Esophagus squamous epithelium (tissue), 4 donors: ENCODE data around the gene FGF8.

Source experiments
- CTCF ChIP-seq, 6 experiments: fragments of 450-650 bp in 4 of 6; fragments of 200-600 bp in 2 of 6; sonication (generic) in 2 of 6; IDR thresholded peaks; one replicate each; pipeline ENCODE4 v1.5.1; 2016 to 2019; ENCODE audit warnings: antibody characterized with exemption in 6 of 6, mild to moderate bottlenecking in 4 of 6, moderate library complexity in 4 of 6
- POLR2A ChIP-seq, 4 donors: fragments of 450-650 bp; IDR thresholded peaks; one replicate each; pipeline ENCODE4 v1.6.1; 2017; ENCODE audit warnings: antibody characterized with exemption in 4 of 4, mild to moderate bottlenecking in 4 of 4, moderate library complexity in 3 of 4

- TF ChIP-seq CTCF (IDR thresholded peaks at IDR 0.05) (no peak), POLR2A (IDR thresholded peaks at IDR 0.05) (no peak)
Measured at GRCh38 chr10:101775273-101776160, at the start of gene FGF8.
